ENCODE data around the gene MID1.

DNA sequence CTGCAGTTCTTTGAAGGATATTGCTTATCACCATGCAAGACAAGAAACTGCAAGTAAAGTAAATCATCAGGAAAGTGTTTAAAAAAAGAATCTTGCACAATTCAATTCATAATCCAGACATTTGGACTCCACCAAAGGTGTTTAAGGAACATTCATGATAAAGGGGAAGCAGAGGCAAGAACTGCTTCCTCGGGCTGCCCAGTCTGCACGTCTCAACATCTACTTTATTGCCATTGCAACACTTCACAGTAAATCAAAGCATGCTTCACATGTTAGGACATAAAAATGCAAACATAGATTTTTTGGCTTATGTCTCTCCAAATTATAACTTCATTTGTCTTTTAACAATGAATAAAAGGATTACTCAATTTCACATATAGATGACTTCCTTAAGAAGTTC, 42.5 kb downstream of the MID1 start:
- TF ChIP-seq, protein P1, sequence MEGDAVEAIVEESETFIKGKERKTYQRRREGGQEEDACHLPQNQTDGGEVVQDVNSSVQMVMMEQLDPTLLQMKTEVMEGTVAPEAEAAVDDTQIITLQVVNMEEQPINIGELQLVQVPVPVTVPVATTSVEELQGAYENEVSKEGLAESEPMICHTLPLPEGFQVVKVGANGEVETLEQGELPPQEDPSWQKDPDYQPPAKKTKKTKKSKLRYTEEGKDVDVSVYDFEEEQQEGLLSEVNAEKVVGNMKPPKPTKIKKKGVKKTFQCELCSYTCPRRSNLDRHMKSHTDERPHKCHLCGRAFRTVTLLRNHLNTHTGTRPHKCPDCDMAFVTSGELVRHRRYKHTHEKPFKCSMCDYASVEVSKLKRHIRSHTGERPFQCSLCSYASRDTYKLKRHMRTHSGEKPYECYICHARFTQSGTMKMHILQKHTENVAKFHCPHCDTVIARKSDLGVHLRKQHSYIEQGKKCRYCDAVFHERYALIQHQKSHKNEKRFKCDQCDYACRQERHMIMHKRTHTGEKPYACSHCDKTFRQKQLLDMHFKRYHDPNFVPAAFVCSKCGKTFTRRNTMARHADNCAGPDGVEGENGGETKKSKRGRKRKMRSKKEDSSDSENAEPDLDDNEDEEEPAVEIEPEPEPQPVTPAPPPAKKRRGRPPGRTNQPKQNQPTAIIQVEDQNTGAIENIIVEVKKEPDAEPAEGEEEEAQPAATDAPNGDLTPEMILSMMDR (IDR thresholded peaks at IDR 0.05; ENCODE audit: borderline replicate concordance, extremely low read depth, low read length, poor library complexity, severe bottlenecking): no peak
- TF ChIP-seq EZH2 (IDR thresholded peaks at IDR 0.05; ENCODE audit: borderline replicate concordance, low read depth, low read length, severe bottlenecking): no peak
